Stimulated activated CD8-positive, alpha-beta memory T cell treated with anti-CD3 and anti-CD28 coated beads, Interleukin-7, amount 100 ng/mL, for 24 hours (primary cell): ENCODE results near the gene FAM168A.

Source experiments
- DNase-seq: peaks from one replicate; pipeline ENCODE4 v3.0.0-alpha.2; 2020; ENCODE audit warnings: low read depth

FAM168A gene

DNA sequence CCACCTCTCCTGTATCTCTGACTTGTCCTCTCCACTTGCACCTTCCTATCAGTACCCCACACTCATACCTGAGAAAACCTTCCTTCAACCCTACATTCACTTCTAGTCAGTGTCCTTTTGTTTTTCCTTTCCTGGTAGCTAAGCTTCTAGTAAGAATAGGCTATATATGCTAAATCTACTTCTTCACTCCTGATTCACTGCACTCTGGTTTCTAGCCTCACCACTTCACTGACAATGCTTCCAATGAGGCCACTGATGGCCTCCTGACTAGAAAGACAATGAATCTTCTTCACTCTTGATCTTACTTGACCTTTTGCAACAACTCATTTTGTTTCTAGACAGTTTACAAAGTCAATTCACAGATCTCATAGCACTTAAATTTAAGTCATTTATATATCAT is 169.7 kb downstream of the FAM168A start:
- DNase-seq: no peak

GRCh38 chr11:73426219-73426850 is 171.6 kb downstream of the FAM168A start:
- no peak for DNase-seq

GRCh38 chr11:73425108-73425507 is 172.8 kb downstream of the FAM168A start:
- no peak for DNase-seq

DNA sequence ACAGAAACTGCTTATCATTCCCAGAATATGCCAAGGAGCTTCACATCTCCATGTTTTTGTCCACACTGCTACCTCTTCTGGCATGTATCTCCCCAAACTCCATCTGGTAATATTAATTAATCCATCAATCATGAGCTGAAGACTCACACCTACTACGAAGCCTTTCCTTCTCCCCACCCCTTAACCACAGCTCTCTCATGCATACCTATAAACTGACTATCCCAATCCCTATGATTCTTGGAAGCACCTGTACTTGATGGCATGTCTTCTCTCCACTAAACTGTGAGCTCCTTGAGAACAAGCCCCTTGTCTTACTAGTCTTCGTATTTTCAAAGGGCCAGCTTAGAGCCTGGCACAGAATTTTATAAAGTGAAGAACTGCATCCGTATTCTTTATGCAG is 174.4 kb downstream of the FAM168A start:
- no peak for DNase-seq

DNA sequence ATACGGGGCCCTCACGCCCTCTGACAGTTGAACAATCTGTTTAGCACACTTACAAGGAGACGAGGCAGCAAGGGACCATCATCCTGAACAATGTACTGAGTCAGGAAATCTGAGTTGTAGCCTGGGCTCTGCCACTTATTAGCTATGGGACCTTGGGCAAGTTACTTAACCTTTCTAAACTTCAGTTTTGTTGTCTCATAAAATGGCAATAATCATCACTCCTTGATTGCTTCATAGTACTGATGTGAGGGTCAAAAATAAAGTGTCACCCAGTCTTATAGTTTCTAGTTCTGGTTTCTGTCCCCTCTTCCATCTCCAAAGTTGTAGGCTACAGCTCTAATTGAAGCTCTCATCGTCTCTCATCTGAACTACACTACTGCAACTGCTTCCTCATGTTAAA is 175.0 kb downstream of the FAM168A start:
- no peak for DNase-seq

GRCh38 chr11:73420136-73420535 is 177.8 kb downstream of the FAM168A start:
- DNase-seq: no peak

DNA sequence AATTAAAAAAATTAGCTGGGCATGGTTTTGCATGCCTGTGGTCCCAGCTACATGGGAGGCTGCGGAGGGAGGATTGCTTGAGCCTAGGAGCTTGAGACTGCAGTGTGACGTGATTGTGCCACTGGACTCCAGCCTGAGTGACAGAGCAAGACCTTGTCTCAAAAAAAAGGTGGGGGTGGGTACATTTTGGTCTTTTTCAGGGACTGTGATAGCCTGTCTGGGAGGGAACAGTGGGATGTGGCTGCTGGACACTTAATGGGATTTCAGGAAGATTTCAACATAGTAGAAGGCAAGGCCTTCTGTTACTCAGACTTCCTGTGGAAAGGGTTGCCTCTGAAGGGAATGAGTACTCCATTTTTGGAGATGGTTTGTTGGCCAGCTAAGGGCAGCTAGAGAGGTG is 181.1 kb downstream of the FAM168A start:
- no peak for DNase-seq

DNA sequence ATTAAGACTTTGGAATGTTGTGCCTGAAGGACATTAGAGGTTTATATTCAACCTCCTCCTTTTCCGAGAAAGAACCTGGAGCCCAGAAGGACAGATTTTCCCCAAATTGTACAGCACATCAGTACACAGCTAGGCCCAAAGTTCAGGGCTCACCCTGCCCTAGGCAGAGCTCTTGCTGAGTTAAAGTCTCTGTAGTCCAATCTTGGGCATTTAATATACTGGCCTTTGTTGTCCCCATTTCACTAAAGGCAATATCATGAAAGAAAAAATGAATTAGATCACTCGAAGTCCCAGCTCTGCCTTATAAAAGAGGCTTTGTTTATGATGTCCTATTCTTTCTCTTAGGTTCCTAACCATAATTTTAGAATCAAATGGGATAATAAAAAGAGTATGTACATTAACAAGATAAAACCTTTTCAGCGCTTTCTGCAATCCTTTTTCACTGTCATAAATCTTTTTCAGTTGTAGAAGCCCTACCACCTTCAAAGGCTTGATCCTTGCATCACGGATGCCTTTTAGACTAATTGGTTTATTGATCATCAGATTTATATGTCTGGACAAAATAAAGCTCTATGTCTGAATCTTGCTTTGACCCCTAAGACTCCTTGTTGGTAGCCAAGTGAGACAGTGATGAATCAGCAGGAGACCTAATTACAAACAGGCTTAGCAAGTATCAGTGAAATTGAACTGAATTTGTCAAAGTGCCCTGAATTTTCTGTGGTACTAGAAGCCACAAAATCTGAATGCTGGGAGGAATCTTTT is 181.9 kb downstream of the FAM168A start:
- DNase-seq: no peak

GRCh38 chr11:73414977-73415651 is 182.8 kb downstream of the FAM168A start:
- no peak for DNase-seq

DNA sequence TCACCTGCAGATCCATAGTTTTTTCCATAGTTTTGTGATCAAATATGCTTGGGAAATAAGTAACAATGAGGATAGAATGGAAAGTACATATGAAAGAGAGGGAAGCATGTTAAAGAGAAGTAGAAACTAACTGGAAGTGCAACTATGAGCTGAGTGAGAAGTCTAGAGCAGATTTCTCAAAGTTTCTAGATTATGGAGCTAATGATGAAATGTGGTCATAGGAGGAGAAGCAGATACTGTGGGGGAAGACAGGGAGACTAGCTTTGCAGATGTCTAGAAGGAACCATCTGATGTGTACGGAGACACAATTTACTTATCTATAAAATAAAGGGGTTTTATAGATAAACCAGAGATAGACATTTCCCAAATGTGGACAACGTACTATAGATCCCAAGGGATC is 184.7 kb downstream of the FAM168A start:
- DNase-seq: no peak

- DNase-seq: no peak
Measured at GRCh38 chr11:73412308-73412707, 185.6 kb downstream of the FAM168A start.

- DNase-seq: no peak
Measured at GRCh38 chr11:73411031-73411430, 186.9 kb downstream of the FAM168A start.

- no peak for DNase-seq
Measured at GRCh38 chr11:73410627-73411026, 187.3 kb downstream of the FAM168A start.

GRCh38 chr11:73409431-73409830 is 188.5 kb downstream of the FAM168A start:
- no peak for DNase-seq

GRCh38 chr11:73406619-73407018 is 191.3 kb downstream of the FAM168A start:
- no peak for DNase-seq

GRCh38 chr11:73406131-73406530 is 191.8 kb downstream of the FAM168A start:
- no peak for DNase-seq

- no peak for DNase-seq
Measured at GRCh38 chr11:73405146-73405510, 192.8 kb downstream of the FAM168A start.

DNA sequence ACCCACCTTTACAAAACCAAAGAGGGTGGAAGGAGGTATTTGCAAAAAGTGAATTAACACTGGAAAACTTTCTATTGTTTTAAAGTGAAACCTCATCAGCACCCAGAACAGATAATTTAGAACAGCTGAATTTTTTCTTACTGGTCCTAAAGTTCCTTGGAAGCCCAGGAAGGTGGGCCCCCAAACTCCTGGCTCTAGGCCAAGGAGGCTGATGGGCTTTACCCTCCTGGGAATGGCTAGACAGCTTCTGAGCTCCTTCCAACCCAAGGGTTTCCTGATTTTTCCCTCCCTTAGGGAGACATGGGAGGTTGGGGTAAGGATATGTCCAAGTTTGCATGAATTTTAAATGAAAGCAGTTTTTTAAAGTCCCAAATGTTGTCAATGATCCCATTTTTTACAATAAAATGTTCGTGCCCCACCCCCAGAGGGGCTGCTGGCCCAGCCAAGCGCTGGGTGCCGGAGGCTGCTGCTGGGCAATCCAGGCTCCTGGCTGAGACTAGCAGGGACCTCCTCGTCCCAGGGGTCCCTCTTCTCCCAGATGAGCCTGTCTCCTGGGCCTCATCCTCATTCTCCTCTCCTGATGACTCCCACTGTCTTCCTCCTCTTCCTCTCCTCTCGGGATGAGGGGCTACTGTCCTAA is 193.3 kb downstream of the FAM168A start:
- DNase-seq: no peak

DNA sequence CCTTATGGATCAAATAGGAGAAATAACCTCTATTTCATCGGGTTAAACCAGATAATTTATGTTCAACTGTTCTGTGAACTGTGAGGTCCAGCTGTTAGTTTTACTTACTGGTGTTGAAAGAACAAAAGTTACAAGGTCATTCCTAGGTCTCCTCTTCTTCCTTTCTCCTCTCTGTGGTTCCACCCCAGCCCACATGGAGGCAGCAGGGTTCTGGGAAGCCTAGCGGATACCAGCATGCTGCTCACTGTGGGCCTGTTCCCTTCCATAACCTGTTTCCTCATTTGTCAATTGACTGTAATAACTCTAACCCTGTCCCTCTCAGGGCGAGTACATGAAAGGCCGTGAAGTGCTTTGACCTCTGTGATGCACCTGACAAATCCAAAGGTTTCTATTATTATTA is 193.9 kb downstream of the FAM168A start:
- DNase-seq: no peak

GRCh38 chr11:73403541-73403940 is 194.4 kb downstream of the FAM168A start:
- DNase-seq: no peak

DNA sequence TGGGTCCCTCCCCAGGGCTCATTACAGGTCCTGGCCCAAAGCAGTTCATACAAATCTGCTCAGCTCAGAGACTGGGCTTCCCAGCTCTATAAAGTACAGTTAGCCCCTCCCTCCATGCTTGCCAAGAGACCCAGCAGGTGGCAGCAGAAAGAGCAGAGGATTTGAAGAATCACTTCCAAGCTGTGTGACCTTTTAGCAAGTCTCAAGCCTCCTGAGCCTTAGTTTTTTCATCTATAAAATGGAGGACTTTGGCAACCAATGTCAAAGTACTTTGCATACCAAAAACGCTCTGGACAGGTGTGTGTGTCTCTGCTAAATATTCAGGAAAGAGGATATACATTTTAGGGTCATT is 195.1 kb downstream of the FAM168A start:
- DNase-seq: no peak

DNA sequence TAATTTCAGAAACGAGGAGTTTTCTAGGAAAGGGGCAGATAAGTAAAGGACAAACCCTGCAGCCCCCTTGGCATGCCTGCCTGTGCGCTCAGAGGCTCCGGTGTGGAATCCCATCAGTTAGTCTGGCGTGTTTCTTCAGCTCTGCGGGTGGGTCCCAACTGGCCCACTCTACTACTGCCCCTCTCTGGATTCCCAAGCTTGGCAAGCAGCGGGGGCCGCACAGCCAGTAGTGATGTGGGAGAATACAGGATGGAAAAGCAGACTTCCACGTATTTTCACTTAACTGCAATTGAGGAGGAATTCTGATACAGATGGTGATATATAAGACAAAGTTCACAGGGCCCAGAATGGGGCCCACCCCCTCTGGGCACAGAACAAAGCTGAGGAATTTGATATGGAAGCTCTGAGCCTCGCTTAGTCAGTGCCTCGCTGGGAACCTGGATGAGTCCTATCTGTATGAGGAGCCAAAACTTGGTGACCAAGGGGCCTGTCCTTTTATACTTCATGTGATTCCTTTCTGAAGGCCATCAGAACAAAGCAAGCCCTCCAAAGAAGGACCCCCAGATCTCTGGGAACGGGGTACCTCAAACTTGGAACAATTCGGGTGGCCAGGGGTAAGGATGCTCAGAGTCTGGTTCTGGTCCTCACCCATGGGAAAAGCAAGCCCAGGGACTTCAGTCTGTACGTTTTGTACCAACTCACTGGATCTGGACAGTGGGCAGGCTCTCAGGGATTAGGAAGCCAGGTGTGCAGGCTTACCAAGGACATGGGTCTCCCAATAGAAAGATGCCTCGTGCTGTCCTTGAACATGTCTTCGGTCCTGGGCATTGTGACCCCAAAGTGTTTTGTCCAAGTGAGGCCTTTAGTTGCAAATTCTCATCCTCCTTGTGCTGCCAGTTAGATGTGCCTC is 195.7 kb downstream of the FAM168A start:
- DNase-seq: no peak
